Embryonic facial prominence (tissue), 1 donor: ENCODE data around the gene KIDINS220.

Experiments
- DNase-seq: peaks from one replicate; pipeline ENCODE4 v3.0.0-alpha.2; 2016; ENCODE audit errors: extremely low spot score

Gene KIDINS220

GRCh38 chr2:8851811-8852560 is 14.6 kb upstream of the KIDINS220 start:
- DNase-seq: no peak

- DNase-seq: peak; percentile 12
These were observed 13.6 kb upstream of the KIDINS220 start for GRCh38 chr2:8850845-8851487.

- no peak for DNase-seq
These were observed 11.9 kb upstream of the KIDINS220 start for GRCh38 chr2:8849327-8849726.

- no peak for DNase-seq
These were observed 11.1 kb upstream of the KIDINS220 start for GRCh38 chr2:8848328-8849100.

GRCh38 chr2:8847400-8847799 is 10.0 kb upstream of the KIDINS220 start:
- DNase-seq: no peak

- DNase-seq: no peak
These were observed 4.5 kb upstream of the KIDINS220 start for GRCh38 chr2:8841932-8842331.

GRCh38 chr2:8840475-8841091 is 3.2 kb upstream of the KIDINS220 start:
- no peak for DNase-seq

GRCh38 chr2:8839189-8839965 is 2.0 kb upstream of the KIDINS220 start:
- DNase-seq: no peak

GRCh38 chr2:8837795-8838140 is 355 bp upstream of the KIDINS220 start:
- DNase-seq: no peak

GRCh38 chr2:8835279-8835678 is 2.1 kb downstream of the KIDINS220 start:
- DNase-seq: no peak

GRCh38 chr2:8833853-8834252 is 3.6 kb downstream of the KIDINS220 start:
- DNase-seq: no peak

- no peak for DNase-seq
These were observed 5.9 kb downstream of the KIDINS220 start for GRCh38 chr2:8831516-8831915.

GRCh38 chr2:8827729-8828128 is 9.7 kb downstream of the KIDINS220 start:
- DNase-seq: no peak

- DNase-seq: no peak
These were observed 15.2 kb downstream of the KIDINS220 start for GRCh38 chr2:8822218-8822617.

GRCh38 chr2:8821276-8822217 is 15.9 kb downstream of the KIDINS220 start:
- no peak for DNase-seq

- DNase-seq: no peak
These were observed 17.5 kb downstream of the KIDINS220 start for GRCh38 chr2:8819948-8820347.

GRCh38 chr2:8819194-8819593 is 18.2 kb downstream of the KIDINS220 start:
- DNase-seq: no peak

GRCh38 chr2:8817221-8817620 is 20.2 kb downstream of the KIDINS220 start:
- DNase-seq: no peak

GRCh38 chr2:8806885-8807704 is 30.3 kb downstream of the KIDINS220 start:
- no peak for DNase-seq
